GM18526 (cell line): ENCODE results near the gene HOXD13.

Experiments used
- POLR2A ChIP-seq: IDR thresholded peaks from 3 replicates; pipeline ENCODE4 v1.6.1; 2011; ENCODE audit not compliant: insufficient read length; ENCODE audit errors: extremely low read depth

Gene HOXD13

GRCh38 chr2:176088048-176088936, 4.2 kb upstream of the HOXD13 start:
- no peak for TF ChIP-seq POLR2A

- no peak for TF ChIP-seq POLR2A
Observed at GRCh38 chr2:176088937-176089842, 3.3 kb upstream of the HOXD13 start.

- no peak for TF ChIP-seq POLR2A
Observed at GRCh38 chr2:176089843-176090395, 2.6 kb upstream of the HOXD13 start.

GRCh38 chr2:176090862-176091261, 1.7 kb upstream of the HOXD13 start:
- no peak for TF ChIP-seq POLR2A

GRCh38 chr2:176091329-176092258, 927 bp upstream of the HOXD13 start:
- TF ChIP-seq POLR2A: no peak

GRCh38 chr2:176093145-176093897, 800 bp downstream of the HOXD13 start:
- TF ChIP-seq POLR2A: no peak

- TF ChIP-seq POLR2A: no peak
Observed at GRCh38 chr2:176093898-176094249, 1.4 kb downstream of the HOXD13 start.

- TF ChIP-seq POLR2A: no peak
Observed at GRCh38 chr2:176094349-176094748, 1.8 kb downstream of the HOXD13 start.

GRCh38 chr2:176095421-176095820, 2.9 kb downstream of the HOXD13 start:
- TF ChIP-seq POLR2A: no peak

GRCh38 chr2:176096243-176096985, 3.9 kb downstream of the HOXD13 start:
- TF ChIP-seq POLR2A: no peak

GRCh38 chr2:176096986-176097819, 4.7 kb downstream of the HOXD13 start:
- no peak for TF ChIP-seq POLR2A

GRCh38 chr2:176097820-176098365, 5.4 kb downstream of the HOXD13 start:
- TF ChIP-seq POLR2A: no peak

- no peak for TF ChIP-seq POLR2A
Observed at GRCh38 chr2:176098366-176099158, 6.0 kb downstream of the HOXD13 start.
